HG03442 (cell line): ENCODE results near the gene CTSZ.
"Not testable (repeated sequence)": the region's sequence is repeated elsewhere in the genome, so short reads cannot be mapped to it uniquely, and the experiment has no call there.

Experiments
- ATAC-seq: cut with Tn5 transposase; IDR thresholded peaks from one replicate; pipeline ENCODE4 v1.9.1; 2021; ENCODE audit warnings: mild to moderate bottlenecking, moderate library complexity; ENCODE audit not compliant: unreplicated experiment

Gene CTSZ

GRCh38 chr20:59006864-59007664 is at the start of gene CTSZ:
Gene CTSZ, minus strand, starts transcription at chr20:59007254. Its CDS starts 126 bp downstream, at chr20:59007128.
- no peak for ATAC-seq

- no peak for ATAC-seq
These were observed 48.2 kb upstream of the CTSZ start for GRCh38 chr20:59055302-59055701.

- no peak for ATAC-seq
These were observed 44.7 kb upstream of the CTSZ start for GRCh38 chr20:59051666-59052185.

GRCh38 chr20:59050437-59050836 is 43.4 kb upstream of the CTSZ start:
- ATAC-seq: no peak

- ATAC-seq: no peak
These were observed 41.6 kb upstream of the CTSZ start for GRCh38 chr20:59048681-59049030.

GRCh38 chr20:59047938-59048680 is 41.1 kb upstream of the CTSZ start:
- ATAC-seq: no peak

GRCh38 chr20:59046862-59047261 is 39.8 kb upstream of the CTSZ start:
- ATAC-seq: no peak

- ATAC-seq: no peak
These were observed 37.7 kb upstream of the CTSZ start for GRCh38 chr20:59044796-59045195.

- no peak for ATAC-seq
These were observed 37.2 kb upstream of the CTSZ start for GRCh38 chr20:59044295-59044694.

GRCh38 chr20:59043698-59044097 is 36.6 kb upstream of the CTSZ start:
- no peak for ATAC-seq

- peak; percentile 89 for ATAC-seq
These were observed 36.0 kb upstream of the CTSZ start for GRCh38 chr20:59042796-59043631.

GRCh38 chr20:59042151-59042795 is 35.2 kb upstream of the CTSZ start, which contains the start of gene PRELID3B:
Gene PRELID3B, minus strand, starts transcription at chr20:59042786. Its CDS starts 56 bp downstream, at chr20:59042730.
- peak; percentile 29 for ATAC-seq

GRCh38 chr20:59041487-59041886 is 34.4 kb upstream of the CTSZ start:
- not testable (repeated sequence) for ATAC-seq

- ATAC-seq: no peak
These were observed 33.6 kb upstream of the CTSZ start for GRCh38 chr20:59040667-59041066.

GRCh38 chr20:59039233-59039632 is 32.2 kb upstream of the CTSZ start:
- ATAC-seq: no peak

GRCh38 chr20:59037386-59037785 is 30.3 kb upstream of the CTSZ start:
- no peak for ATAC-seq

GRCh38 chr20:59035381-59035780 is 28.3 kb upstream of the CTSZ start:
- no peak for ATAC-seq

GRCh38 chr20:59033616-59034165 is 26.6 kb upstream of the CTSZ start:
- no peak for ATAC-seq

GRCh38 chr20:59033093-59033492 is 26.0 kb upstream of the CTSZ start:
- no peak for ATAC-seq

GRCh38 chr20:59032713-59033059 is 25.6 kb upstream of the CTSZ start:
- ATAC-seq: no peak
